HepG2 (cell line): ENCODE data around the gene IQCH. TPM values are rescaled to one million over a fixed set of nuclear protein-coding genes. Genes with fewer than 3 reads are reported as not detected.

Experiments
- ATAC-seq: fragments of 200-7000 bp; cut with Tn5 transposase; 3 replicates; pipeline ENCODE4 v1.9.1; 2020; ENCODE audit warnings: mild to moderate bottlenecking, moderate library complexity
- BruUV-seq: library from RNA; stranded (reverse); fragments of 400-500 nt; replicated peaks from 2 replicates; lab custom pipeline; 2021; lab: Mats Ljungman, UMichigan
- CTCF ChIA-PET: fragments of 300-600 bp; formaldehyde crosslinking; extraction: SDS; loops from one replicate; lab custom pipeline; 2021; ENCODE audit warnings: low total read pairs, inconsistent platforms, low intra/inter-chr PET ratio; lab: Yijun Ruan, JAX
- POLR2A ChIA-PET: fragments of 350-600 bp; sonication (Branson Sonifier 250); formaldehyde crosslinking; loops from one replicate; lab custom pipeline; 2020; ENCODE audit warnings: antibody characterized with exemption, inconsistent platforms; lab: Yijun Ruan, JAX
- DNase-seq: peaks from one replicate; pipeline ENCODE4 v3.0.0-alpha.2; 2015; ENCODE audit warnings: low spot score
- FAIRE-seq: peaks from 3 replicates; lab custom pipeline; 2011; peaks lifted over from hg19 to GRCh38; lab: Jason Lieb, UNC
- H2AFZ ChIP-seq: one replicate; pipeline ENCODE4 v1.6.1; 2011; ENCODE audit warnings: low read length, inconsistent platforms
- H3K27ac ChIP-seq: fragments of 300-600 bp; 3 replicates; pipeline ENCODE4 v1.8.0; 2011; ENCODE audit warnings: mixed run types, mild to moderate bottlenecking, mixed read lengths, low read length, inconsistent platforms; ENCODE audit not compliant: insufficient read depth; ENCODE audit errors: extremely low read length
- H3K27me3 ChIP-seq, 2 experiments: fragments of 200-600 bp in 1 of 2; 2 replicates in 1 of 2; 3 replicates in 1 of 2; pipeline versions ENCODE4 v1.6.0 to v1.8.0; 2011; ENCODE audit warnings: low read length in 2 of 2, mild to moderate bottlenecking in 2 of 2, moderate library complexity in 2 of 2, inconsistent platforms in 1 of 2; ENCODE audit not compliant: insufficient read depth in 2 of 2, control insufficient read depth in 1 of 2
- H3K36me3 ChIP-seq, 2 experiments: fragments of 200-600 bp in 1 of 2; replicated peaks in 1 of 2; 2 replicates in 1 of 2; 3 replicates in 1 of 2; pipeline versions ENCODE4 v1.5.1 to v1.8.0; 2011; ENCODE audit warnings: low read length in 2 of 2, inconsistent platforms in 1 of 2; ENCODE audit not compliant: insufficient read depth in 2 of 2, control insufficient read depth in 1 of 2
- H3K4me1 ChIP-seq: 2 replicates; pipeline ENCODE4 v1.5.1; 2012; ENCODE audit warnings: low read length, inconsistent platforms; ENCODE audit not compliant: insufficient read depth
- H3K4me2 ChIP-seq: 2 replicates; pipeline ENCODE4 v1.6.0; 2011; ENCODE audit warnings: low read depth, low read length, inconsistent platforms
- H3K4me3 ChIP-seq, 3 experiments: fragments of 200-600 bp in 1 of 3; sonication (generic), shearing (Covaris generic) in 1 of 3; replicated peaks in 1 of 3; 2 replicates each; pipeline ENCODE4 v1.5.1; 2011 to 2016; ENCODE audit warnings: low read length in 3 of 3, inconsistent platforms in 2 of 3, low read depth in 2 of 3, mild to moderate bottlenecking in 2 of 3, control low read depth in 1 of 3, mixed read lengths in 1 of 3; ENCODE audit not compliant: insufficient read depth in 1 of 3
- H3K79me2 ChIP-seq: one replicate; pipeline ENCODE4 v1.6.1; 2011; ENCODE audit warnings: low read length, inconsistent platforms; ENCODE audit not compliant: insufficient read depth
- H3K9ac ChIP-seq: 2 replicates; pipeline ENCODE4 v1.6.0; 2011; ENCODE audit warnings: mild to moderate bottlenecking, low read depth, low read length, inconsistent platforms; ENCODE audit not compliant: insufficient read depth
- H3K9me3 ChIP-seq: 2 replicates; pipeline ENCODE4 v1.5.1; 2012; ENCODE audit warnings: mild to moderate bottlenecking, low read length
- H4K20me1 ChIP-seq: 2 replicates; pipeline ENCODE4 v1.6.0; 2011; ENCODE audit warnings: inconsistent platforms, mild to moderate bottlenecking, low read length, moderate library complexity; ENCODE audit not compliant: insufficient read depth
- AHR ChIP-seq: IDR thresholded peaks from 2 replicates; pipeline ENCODE4 v1.6.1; 2018; ENCODE audit warnings: missing genetic modification reagents, missing compliant biosample characterization
- AKAP8 ChIP-seq: sonication (generic); formaldehyde crosslinking; IDR thresholded peaks from 2 replicates; pipeline ENCODE4 v1.5.1; 2020; ENCODE audit warnings: mild to moderate bottlenecking, missing genetic modification reagents
- ELF3 ChIP-seq: IDR thresholded peaks from 2 replicates; pipeline ENCODE4 v1.6.1; 2016; ENCODE audit warnings: missing genetic modification reagents, missing compliant biosample characterization
- KMT2A ChIP-seq: sonication (generic); formaldehyde crosslinking; IDR thresholded peaks from 2 replicates; pipeline ENCODE4 v1.4.0; 2020; ENCODE audit warnings: missing genetic modification reagents
- SCMH1 ChIP-seq: sonication (generic); formaldehyde crosslinking; IDR thresholded peaks from 2 replicates; pipeline ENCODE4 v1.9.0; 2021; ENCODE audit warnings: missing genetic modification reagents, mild to moderate bottlenecking, borderline replicate concordance
- ZKSCAN8 ChIP-seq: IDR thresholded peaks from 2 replicates; pipeline ENCODE4 v1.6.1; 2016; ENCODE audit warnings: borderline replicate concordance, missing genetic modification reagents, missing compliant biosample characterization
- ZNF121 ChIP-seq: sonication (generic); formaldehyde crosslinking; IDR thresholded peaks from 2 replicates; pipeline ENCODE4 v1.5.0; 2020; ENCODE audit warnings: mild to moderate bottlenecking, missing genetic modification reagents
- ZNF263 ChIP-seq: sonication (generic); formaldehyde crosslinking; IDR thresholded peaks from 2 replicates; pipeline ENCODE4 v1.4.0; 2020; ENCODE audit warnings: missing genetic modification reagents
- WGBS: methylation state at CpG from one replicate; pipeline ENCODE4 v1.1.6; 2017; ENCODE audit warnings: low lambda C conversion rate; 5-methylcytosine and 5-hydroxymethylcytosine counted together
- in situ Hi-C: cut with HindIII; loops from 2 replicates; pipeline ENCODE4 v1.10.0; 2017; ENCODE audit warnings: low pct_unique_long_range_greater_than_20kb; ENCODE audit not compliant: extremely low pct_ligation_motif_present
- intact Hi-C: fragments of 100-400 bp; cut with micrococcal nuclease; formaldehyde crosslinking; loops from one replicate; pipeline ENCODE4 v1.10.0; 2022; ENCODE audit not compliant: unreplicated experiment
- polyA plus RNA-seq, 8 experiments: library from polyadenylated mRNA; depleted of rRNA in 3 of 8; stranded (reverse) in 7 of 8; unstranded in 1 of 8; fragments of >200 nt; fragmentation: Illumina TruSeq in 4 of 8; extraction: Trizol in 4 of 8; gene quantifications; 2 replicates each; pipeline versions ENCODE4 v1.2.1 to v1.2.3, GENCODE V29; 2011 to 2016; ENCODE audit warnings: low read depth in 4 of 8, missing spikeins in 1 of 8, mixed read lengths in 1 of 8; ENCODE audit not compliant: insufficient read depth in 1 of 8
- total RNA-seq, 5 experiments: library from RNA; depleted of rRNA; stranded (reverse); fragments of >200 nt; fragmentation: Illumina TruSeq; extraction: Trizol; gene quantifications; 2 replicates each; pipeline ENCODE4 v1.2.3, GENCODE V29; 2016; ENCODE audit warnings: low read depth in 1 of 5

IQCH gene
- total and polyA plus RNA-seq, 2 of the 13 experiments (the other 11 are each of a cell fraction or from before 2014, with no cell fraction given): 0.16 to 0.55 TPM

DNA sequence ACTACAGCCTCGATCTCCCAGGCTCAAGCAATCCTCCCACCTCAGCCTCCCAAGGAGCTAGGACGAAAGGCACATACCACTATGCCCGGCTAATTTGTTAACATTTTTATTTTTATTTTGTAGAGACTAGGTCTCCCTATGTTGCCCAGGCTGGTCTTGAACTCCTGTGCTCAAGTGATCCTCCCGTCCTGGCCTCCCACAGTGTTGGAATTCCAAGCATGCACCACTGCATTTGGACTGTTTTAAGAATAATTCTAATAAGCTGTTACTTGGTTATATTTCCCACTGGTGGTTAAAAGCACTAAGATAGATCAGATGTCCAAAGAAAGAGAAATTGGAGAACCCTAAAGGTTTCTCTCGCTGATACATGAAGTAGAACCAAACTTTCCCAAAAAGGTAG lies 3.3 kb upstream of the IQCH start:
- Histone ChIP-seq H3K4me2 (no peak overlapping the region), H3K27ac (no peak overlapping the region), H3K4me1 (peaks cover 26% of the 10 kb centered on the region), H3K79me2 (peaks cover 15% of the 10 kb centered on the region), H3K36me3 (no peaks in the 10 kb centered on the region), H3K27me3 (no peaks in the 10 kb centered on the region; a peak in 1 of 5 replicates), H4K20me1 (no peaks in the 10 kb centered on the region), H3K4me3 (no peak overlapping the region), H3K9me3 (no peaks in the 10 kb centered on the region), H2AFZ (no peak overlapping the region), H3K9ac (no peak overlapping the region)
- no peak for FAIRE-seq
- no peak for ATAC-seq
- CTCF ChIA-PET: no interaction called here
- 93% methylated on average over 5 of the region's 5 CpGs for WGBS
- in situ Hi-C loops: no loop called here
- intact Hi-C loops: no loop called here
- POLR2A ChIA-PET: no interaction called here
- no peak for TF ChIP-seq AHR (CRISPR knock-in tag)
- no peak for TF ChIP-seq KMT2A (CRISPR knock-in tag)
- no peak for TF ChIP-seq SCMH1
- TF ChIP-seq ZKSCAN8 (CRISPR knock-in tag): no peak
- no peak for TF ChIP-seq ZNF263 (CRISPR knock-in tag)
- TF ChIP-seq ELF3 (CRISPR knock-in tag): no peak
- no TSS peak for BruUV-seq
- no peak for DNase-seq

DNA sequence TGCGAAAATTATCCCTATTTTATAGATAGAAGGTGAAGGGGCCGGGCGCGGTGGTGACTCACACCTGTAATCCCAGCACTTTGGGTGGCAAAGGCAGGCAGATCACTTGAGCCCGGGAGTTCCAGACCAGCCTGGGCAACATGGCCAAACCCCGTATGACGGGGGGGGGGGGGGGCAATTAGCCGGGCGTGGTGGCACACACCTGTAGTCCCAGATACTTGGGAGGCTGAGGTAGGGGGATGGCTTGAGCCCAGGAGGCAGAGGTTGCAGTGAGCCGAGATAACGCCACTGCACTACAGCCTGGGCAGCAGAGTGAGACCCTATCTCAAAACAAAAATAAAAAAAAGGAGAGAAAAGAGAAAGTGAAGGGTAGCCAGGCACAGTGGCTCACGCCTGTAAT lies 1.5 kb upstream of the IQCH start:
- CTCF ChIA-PET: no interaction called here
- BruUV-seq: no TSS peak
- peak overlapping the region; percentile 90 for H3K4me2 ChIP-seq
- no peak for TF ChIP-seq AKAP8
- TF ChIP-seq ZNF121 (CRISPR knock-in tag): peak; percentile 44; the same call in 1 of the 2 replicates
- POLR2A ChIA-PET: no interaction called here
- H3K4me1 ChIP-seq: peaks cover 26% of the 10 kb centered on the region
- H3K27me3 ChIP-seq: no peaks in the 10 kb centered on the region; a peak in 1 of 5 replicates
- intact Hi-C loops (no loop called here), in situ Hi-C loops (no loop called here)
- H3K9ac ChIP-seq: 0 out of 2 replicates have a peak overlapping the region, but pooled peaks have one; percentile 75
- DNase-seq (no peak), ATAC-seq (no peak), FAIRE-seq (no peak)
- peak overlapping the region in 2 of 3 experiments; percentile 92 to 98; a peak in 3 of 6 replicates for H3K4me3 ChIP-seq
- H3K36me3 ChIP-seq: no peaks in the 10 kb centered on the region
- 80% methylated on average over 12 of the region's 12 CpGs for WGBS
- H3K27ac ChIP-seq: no peak overlapping the region
- H3K79me2 ChIP-seq: peaks cover 13% of the 10 kb centered on the region
- no peaks in the 10 kb centered on the region for H4K20me1 ChIP-seq
- H3K9me3 ChIP-seq: no peaks in the 10 kb centered on the region
- no peak overlapping the region for H2AFZ ChIP-seq
